Upper lobe of left lung (tissue), 4 donors: Measurements from ENCODE around the gene TCF25.

Experiments used
- CTCF ChIP-seq, 6 experiments: fragments of 450-650 bp in 4 of 6; fragments of 200-600 bp in 2 of 6; sonication (generic) in 2 of 6; IDR thresholded peaks; one replicate each; pipeline ENCODE4 v1.5.1; 2016 to 2019; ENCODE audit warnings: antibody characterized with exemption in 6 of 6
- POLR2A ChIP-seq, 4 donors: fragments of 450-650 bp; IDR thresholded peaks; one replicate each; pipeline ENCODE4 v1.5.1; 2016 to 2017; ENCODE audit warnings: antibody characterized with exemption in 4 of 4, mild to moderate bottlenecking in 2 of 4
- POLR2AphosphoS5 ChIP-seq, 2 donors: sonication (generic); formaldehyde crosslinking; IDR thresholded peaks; one replicate each; pipeline ENCODE4 v1.5.1; 2017; ENCODE audit warnings: antibody characterized with exemption in 2 of 2

GRCh38 chr16:89873972-89874689, 739 bp downstream of the TCF25 start:
- TF ChIP-seq POLR2AphosphoS5 (IDR thresholded peaks at IDR 0.05) (peak; percentile 2 to 4), POLR2A (IDR thresholded peaks at IDR 0.05) (no peak), CTCF (IDR thresholded peaks at IDR 0.05) (no peak)
